DMS 273 treated with DMSO at 0.1 percent for 48 hours (cell line): ENCODE results near the gene LDAH.
"Not testable (repeated sequence)": the region's sequence is repeated elsewhere in the genome, so short reads cannot be mapped to it uniquely, and the experiment has no call there.

Source experiments
- DNase-seq: peaks from one replicate; lab custom pipeline; 2025; lab: John Stamatoyannopoulos, UW

LDAH gene

DNA sequence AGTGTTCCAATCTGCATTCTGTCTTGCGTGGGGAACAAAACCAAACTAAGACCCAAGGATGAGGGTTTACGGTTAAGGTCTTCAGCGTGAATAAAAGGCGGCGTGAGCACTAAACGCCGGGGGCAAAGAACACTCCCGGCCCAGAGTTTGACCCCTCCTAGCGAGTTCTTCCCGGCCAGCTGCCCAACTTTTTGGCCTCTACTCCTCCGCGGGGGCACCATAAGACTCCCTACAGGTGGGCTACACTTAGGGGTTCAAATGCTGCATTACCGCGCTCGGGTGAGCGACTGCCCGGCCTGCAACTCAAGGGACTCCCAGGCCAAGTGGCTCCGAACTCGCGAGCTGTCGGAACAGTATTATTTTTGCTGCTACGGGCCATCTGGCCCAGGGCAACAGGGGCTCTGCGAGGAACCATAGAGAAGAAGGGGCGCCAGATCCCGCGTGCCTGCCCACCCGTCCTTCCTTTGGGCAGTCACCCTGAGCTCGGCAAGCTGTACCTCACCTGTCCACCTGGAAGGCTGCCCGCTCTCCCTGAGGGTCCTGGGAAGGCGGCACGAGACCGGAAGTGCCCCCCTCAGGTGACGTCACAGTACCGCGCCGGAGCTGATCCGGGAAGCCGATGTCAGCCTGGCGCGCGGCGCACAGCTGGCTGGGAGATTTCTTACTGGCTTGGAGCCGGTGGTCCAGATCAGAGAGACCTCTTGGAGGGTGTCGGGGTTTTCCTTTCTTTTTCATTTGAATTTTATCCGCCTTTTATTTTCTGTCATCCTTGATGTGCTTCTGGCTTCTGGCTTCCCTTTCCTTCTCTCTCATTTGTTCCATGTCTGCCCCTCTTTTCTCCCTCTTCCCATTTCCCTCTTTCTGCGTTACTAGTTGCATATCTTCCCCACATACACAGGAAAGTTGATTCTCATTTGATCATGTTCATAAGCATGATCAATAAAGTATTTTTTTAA is at the start of gene LDAH:
LDAH (minus strand) TSS at position 567 of the 956 bp plus-strand sequence. CDS start 21,638 bp downstream, outside the sequence.
- DNase-seq, result peak; percentile 74

DNA sequence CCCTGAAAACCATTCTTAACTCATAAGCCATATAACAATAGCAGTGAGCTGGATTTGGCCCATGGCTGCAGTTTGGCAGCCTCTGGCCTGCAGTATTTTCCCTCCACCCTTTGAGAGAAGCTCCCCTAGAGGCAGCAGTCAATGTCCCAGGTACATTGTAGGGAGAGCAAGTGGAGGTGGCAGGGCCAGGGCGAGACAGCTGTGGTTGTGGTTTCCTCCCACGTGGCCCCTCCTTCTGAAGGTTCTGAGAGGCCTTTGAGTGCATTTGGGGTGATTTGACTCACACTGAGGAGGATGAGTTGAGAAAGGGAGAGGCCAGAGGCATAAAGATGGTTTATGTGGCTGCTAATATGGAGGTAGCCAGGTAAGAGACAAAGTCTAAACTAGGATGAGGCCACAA is 45.5 kb upstream of the LDAH start:
- no peak for DNase-seq

DNA sequence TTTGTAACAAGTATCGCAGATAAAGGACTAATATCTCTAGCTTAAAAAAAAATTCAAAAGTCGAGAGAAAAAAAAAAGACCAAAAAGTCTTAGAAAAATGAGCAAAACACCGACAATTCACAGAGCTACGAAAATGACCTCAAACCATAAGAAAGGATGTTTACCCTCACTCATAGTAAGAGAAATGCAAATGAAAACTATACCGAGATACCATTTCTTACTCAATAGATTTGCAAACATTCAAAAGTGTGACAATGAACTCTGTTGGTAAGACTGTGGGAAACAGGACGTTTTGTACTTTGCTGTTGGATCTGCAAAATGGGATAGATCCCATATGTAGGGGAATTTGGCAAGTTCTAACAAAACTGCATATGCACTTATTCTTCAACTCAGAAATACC is 39.9 kb upstream of the LDAH start:
- DNase-seq, result no peak

DNA sequence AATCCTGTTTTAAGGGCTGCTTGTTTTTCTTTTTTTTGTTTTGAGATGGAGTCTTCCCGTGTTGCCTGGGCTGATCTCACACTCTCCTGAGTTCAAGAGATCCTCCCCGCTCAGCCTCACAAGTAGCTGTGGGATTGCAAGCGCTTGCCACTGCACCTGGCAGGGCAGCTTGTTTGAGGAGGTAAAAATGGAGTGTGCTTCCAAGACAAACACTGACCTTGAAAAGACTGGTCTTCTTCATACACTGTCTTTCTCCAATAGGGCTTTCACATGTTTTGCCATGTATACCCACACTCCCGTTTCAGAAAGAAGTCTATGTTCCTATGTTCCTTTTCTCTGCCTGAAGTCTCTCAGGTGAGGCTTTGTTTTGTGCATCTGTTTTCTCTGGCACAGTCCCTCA is 32.6 kb upstream of the LDAH start:
- DNase-seq, result no peak

- DNase-seq, result no peak
These were observed 29.8 kb upstream of the LDAH start for GRCh38 chr2:20852670-20853069.

GRCh38 chr2:20852139-20852538 is 29.2 kb upstream of the LDAH start:
- DNase-seq, result no peak

- DNase-seq, result no peak
These were observed 21.3 kb upstream of the LDAH start for GRCh38 chr2:20844246-20844645.

DNA sequence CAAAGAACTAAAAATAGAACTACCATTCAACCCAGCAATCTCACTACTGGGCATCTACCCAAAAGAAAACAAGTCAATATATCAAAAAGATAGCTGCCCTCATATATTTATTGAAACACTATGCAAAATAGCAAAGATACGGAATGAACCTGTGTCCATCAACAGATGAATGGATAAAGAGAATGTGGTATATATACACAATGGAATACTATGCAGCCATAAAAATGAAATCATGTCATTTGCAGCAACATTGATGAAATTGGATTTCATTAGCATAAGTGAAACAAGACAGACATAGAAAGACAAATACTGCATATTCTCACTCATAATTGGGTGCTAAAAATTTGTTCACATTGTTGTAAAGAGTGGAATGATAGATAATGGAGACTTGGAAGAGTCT is 16.2 kb upstream of the LDAH start:
- no peak for DNase-seq

GRCh38 chr2:20838016-20838415 is 15.1 kb upstream of the LDAH start:
- no peak for DNase-seq

DNA sequence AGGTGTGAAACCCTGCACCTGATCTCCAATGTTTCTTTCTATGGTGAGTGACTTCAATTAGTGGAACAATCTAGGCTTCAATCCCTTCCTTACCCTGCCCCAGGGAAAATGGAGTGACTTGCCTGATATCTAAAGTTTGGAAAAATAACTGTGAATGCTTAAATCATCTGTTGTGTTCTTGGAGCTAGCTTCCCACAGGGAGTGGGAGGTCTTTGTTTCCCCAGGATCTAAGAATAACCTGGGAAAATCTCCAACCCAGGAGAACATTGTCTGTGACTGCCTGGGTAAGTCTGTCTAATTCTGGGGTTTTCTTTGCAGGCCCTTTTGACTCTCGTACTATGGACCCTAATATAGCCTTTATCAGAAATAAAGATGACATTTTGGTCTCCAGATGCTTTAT is 13.6 kb upstream of the LDAH start:
- no peak for DNase-seq

DNA sequence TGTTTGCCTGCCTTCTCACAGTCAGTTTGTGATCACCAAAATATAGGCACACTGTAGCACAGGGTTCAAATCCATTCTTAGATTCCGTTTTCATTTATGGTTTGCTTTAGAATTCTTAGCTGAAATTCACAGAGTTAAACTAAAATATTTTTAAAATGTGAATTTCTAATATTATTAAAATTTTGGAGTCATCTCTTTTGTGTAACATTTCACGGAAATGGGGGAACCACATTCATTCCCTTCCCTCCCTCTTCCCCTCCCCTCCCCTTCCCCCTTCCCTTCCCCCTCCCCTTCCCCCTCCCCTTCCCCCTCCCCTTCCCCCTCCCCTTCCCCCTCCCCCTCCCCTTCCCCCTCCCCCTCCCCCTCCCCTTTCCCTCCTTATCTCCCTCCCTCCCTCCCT is 11.4 kb upstream of the LDAH start:
- DNase-seq, result no peak

DNA sequence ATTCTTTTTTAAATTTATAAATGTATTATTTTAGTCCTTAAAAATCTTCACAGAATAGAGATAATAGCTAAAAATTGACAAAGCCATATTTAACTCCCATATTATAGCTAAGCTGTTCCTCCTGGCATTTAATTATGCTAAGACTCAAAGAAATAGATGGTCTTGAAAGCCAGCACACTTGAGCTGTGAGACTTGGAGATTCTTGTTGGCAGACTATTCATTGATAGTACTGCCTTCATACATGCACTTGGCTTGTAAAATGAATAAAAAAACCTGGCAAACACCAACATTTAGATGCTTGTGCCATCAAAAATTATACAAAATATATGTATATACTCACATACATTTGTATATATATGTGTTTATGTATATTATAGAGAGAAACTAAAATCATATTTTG is 9.7 kb upstream of the LDAH start:
- DNase-seq, result no peak

DNA sequence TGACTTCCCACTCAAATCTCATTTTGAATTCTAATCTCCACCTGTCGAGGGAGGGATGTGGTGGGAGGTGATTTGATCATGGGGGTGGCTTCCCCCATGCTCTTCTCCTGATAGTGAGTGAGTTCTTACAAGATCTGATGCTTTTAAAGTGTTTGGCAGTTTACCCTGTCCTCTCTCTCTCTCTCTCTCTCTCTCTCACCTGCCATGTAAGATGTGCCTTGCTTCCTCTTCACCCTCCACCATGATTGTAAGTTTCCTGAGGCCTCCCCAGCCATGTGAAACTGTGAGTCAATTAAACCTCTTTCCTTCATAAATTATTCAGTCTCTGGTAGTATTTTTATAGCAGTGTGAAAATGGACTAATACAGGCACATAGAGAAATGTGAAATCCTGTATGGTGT is 7.0 kb upstream of the LDAH start:
- no peak for DNase-seq

- DNase-seq, result no peak
These were observed 1.0 kb upstream of the LDAH start for GRCh38 chr2:20823917-20824316.

DNA sequence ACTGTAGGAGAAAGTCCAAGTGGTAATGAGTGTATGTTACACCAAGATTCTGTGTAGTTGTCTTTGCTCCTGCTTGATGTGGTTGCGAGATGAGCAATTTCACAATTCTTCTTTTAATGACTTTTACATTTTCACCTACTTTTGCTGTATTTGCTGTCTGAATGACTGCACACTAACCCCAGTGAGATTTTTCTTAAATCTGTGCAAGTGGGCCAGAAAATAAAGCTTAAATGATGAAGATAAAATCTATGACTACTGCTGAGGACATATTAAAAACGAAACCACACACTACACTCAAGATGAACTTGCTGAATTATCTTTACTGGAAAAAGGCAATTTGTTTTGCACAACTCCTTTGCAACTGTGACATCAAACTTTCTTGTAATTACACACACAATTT is 4.1 kb downstream of the LDAH start:
- DNase-seq, result no peak

DNA sequence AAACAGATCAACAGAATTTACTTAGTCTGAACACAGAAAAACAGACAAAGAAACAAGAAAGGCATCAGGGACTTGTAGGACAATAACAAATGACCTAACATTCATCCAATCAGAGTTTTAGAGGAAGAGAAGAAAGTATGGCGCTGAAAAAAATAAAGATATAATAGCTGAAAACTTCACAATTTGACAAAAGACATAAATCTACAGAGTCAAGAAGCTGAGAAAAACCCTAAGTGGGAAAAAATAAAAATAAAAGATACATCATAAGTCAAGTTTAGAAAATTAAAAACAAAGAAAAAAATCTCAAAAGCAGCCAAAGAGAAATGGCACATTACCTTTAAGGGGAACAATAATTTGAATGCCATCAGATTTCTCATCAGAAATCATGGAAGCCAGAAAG is 7.7 kb downstream of the LDAH start:
- DNase-seq, result no peak

DNA sequence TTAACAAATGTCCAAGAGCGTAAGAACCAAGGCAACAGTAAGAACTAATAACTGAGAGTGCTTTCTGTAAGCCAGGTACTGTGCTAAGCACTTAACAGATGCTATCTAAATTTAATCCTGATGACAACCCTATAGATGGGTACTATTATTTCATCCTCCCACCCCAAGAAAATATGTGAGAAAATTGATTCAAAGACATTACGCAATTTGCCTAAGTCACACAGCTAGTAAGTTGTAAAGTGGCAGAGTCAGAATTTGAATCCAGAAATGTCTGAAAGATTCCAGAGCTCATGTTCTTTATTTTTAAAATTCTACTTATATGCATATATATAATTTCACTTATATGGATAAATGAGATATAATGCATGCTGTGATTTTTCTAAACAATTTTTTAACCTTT is 10.1 kb downstream of the LDAH start:
- no peak for DNase-seq

DNA sequence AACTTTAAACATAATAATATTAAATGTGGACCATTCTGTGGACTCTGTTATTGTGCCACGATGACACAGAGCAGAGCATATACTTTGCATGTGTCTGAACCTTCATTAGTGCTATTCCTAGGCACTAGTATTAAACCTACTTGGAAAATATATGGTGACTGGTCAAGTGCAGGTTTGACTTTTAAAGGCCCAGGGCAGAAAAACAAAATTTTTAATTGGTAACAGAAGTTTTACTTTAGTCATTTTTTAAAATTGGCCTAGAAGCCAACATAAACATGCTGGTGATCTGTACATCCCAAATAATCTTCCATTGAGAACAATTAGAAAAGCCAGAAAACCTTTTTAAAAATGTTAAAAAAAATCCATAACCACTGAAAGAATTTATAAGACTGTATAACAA is 16.6 kb downstream of the LDAH start:
- DNase-seq, result no peak

DNA sequence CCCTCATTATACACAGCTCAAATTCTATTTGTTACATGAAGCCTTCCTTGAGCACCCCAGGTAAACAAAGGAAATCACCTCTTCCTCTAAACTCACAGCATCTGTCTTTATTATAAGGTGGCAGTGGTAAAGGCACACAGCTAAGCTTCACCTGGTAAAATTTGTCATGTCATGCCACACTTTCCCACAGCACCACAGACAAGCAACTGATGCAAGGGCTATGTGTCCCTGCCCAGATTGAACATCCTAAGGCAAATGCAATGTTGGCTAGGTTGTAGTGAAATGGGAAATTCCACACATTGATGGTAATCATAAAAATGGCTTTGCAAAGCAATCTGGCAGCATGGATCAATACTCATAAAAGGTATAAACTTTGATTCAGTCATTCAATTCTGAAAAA is 18.9 kb downstream of the LDAH start:
- DNase-seq, result no peak

DNA sequence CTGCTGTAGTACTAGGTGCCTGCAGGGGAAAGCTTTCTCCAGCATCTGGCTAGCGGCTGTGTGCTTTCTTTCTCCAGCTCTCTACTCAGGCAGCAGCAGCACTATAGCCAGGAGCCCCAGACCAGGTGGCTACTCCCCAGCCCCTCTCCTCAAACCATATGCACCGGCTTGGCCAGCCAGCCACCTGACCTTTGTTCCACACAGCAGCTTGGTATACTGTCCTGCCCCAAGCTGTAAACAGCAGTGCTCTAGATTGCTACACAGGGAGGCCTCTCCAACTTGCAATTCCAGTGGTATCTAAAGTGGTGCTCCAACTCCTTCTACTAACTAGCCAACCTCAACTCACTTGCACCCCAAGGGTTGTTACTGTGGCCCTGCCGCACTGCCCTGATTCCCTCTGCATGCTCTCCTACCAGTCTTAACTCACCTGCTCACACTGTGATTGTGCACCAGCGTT is 19.6 kb downstream of the LDAH start:
- DNase-seq, result no peak

DNA sequence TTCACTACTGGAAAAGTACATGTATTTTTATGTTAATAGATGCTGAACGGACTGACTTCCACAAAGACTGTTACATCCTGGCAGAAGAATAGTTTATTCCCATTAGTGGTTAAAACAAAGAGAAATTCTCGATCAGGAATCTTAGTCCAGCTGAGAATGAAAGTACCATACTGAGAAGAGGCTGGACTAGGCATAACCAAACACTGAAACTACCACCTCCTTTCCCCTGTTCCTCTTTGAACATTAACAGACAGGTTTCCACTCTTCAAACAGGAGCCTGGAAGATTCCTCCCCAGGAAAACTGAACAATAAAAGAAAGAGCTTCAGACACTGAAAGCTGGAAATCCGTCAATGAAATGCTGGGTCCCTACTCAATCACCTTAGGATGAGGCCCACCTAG is 25.8 kb downstream of the LDAH start:
- no peak for DNase-seq

GRCh38 chr2:20796374-20796791 is 26.5 kb downstream of the LDAH start:
- no peak for DNase-seq

GRCh38 chr2:20793944-20794343 is 29.0 kb downstream of the LDAH start:
- not testable (repeated sequence) for DNase-seq
